ENCODE results near the gene FRMD4B.

DNA sequence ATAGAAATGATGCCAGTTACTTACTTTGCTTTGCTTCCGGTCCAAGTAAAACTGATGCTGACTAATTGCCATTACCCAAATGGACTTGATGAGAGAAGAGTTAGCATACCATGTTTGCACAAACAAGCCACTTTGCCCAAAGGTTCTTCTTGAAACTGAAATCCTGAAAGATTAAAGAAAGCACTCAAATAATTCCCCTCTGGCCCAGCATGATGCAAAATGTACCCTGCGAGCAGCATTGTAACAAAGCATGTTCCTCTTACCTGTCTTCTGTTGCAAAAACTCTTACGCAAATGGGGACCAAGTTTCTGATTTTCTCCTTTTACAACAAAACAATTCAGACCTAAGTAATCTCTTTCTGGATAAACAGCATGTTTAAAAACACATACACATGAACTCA lies 189.0 kb downstream of the FRMD4B start:
- TF ChIP-seq CTCF (IDR thresholded peaks at IDR 0.05) (no peak), POLR2A (IDR thresholded peaks at IDR 0.05) (no peak)
